Dermis microvascular lymphatic vessel endothelial cell (primary cell): Measurements from ENCODE around the gene SEMA5B. TPM values are rescaled to one million over a fixed set of nuclear protein-coding genes. Genes with fewer than 3 reads are reported as not detected.
A peak's percentile ranks its signal among the peaks of the same experiment; 100 is the strongest.

Source experiments
- DNase-seq, 2 donors: peaks; one replicate each; pipeline versions ENCODE4 v3.0.0 to v3.0.0-alpha.2; 2010; ENCODE audit warnings: low read depth in 2 of 2
- total RNA-seq: library from RNA; depleted of rRNA; stranded (reverse); fragments of >200 nt; gene quantifications from 2 replicates; pipeline ENCODE4 v1.2.1, GENCODE V29; 2014

The SEMA5B gene
- total RNA-seq, 1 donor from 2014 or later, result under 0.01 TPM

- DNase-seq, result no peak
Observed at GRCh38 chr3:123055352-123055751, 27.8 kb upstream of the SEMA5B start.

- DNase-seq, result no peak
Observed at GRCh38 chr3:123054931-123055330, 27.4 kb upstream of the SEMA5B start.

- DNase-seq, result no peak
Observed at GRCh38 chr3:123054109-123054778, 26.7 kb upstream of the SEMA5B start.

- DNase-seq, result no peak
Observed at GRCh38 chr3:123053107-123053506, 25.5 kb upstream of the SEMA5B start.

GRCh38 chr3:123050666-123051065 lies 23.1 kb upstream of the SEMA5B start:
- no peak for DNase-seq

GRCh38 chr3:123048480-123049237 lies 21.1 kb upstream of the SEMA5B start:
- DNase-seq, result peak in 1 of 2 donors; percentile 55

GRCh38 chr3:123047062-123047319 lies 19.4 kb upstream of the SEMA5B start:
- DNase-seq, result no peak

GRCh38 chr3:123046262-123047061 lies 18.9 kb upstream of the SEMA5B start:
- no peak for DNase-seq

- DNase-seq, result peak; percentile 46 to 59
Observed at GRCh38 chr3:123044981-123045763, 17.6 kb upstream of the SEMA5B start.

GRCh38 chr3:123042413-123042812 lies 14.8 kb upstream of the SEMA5B start:
- no peak for DNase-seq

- no peak for DNase-seq
Observed at GRCh38 chr3:123039178-123039577, 11.6 kb upstream of the SEMA5B start.

GRCh38 chr3:123038751-123039150 lies 11.2 kb upstream of the SEMA5B start:
- no peak for DNase-seq

- no peak for DNase-seq
Observed at GRCh38 chr3:123037015-123037375, 9.4 kb upstream of the SEMA5B start.

GRCh38 chr3:123036352-123037014 lies 8.9 kb upstream of the SEMA5B start:
- DNase-seq, result no peak

- DNase-seq, result no peak
Observed at GRCh38 chr3:123034996-123035395, 7.4 kb upstream of the SEMA5B start.

GRCh38 chr3:123034120-123034519 lies 6.6 kb upstream of the SEMA5B start:
- no peak for DNase-seq

GRCh38 chr3:123032057-123032456 lies 4.5 kb upstream of the SEMA5B start:
- DNase-seq, result no peak

- DNase-seq, result peak in 1 of 2 donors; percentile 5
Observed at GRCh38 chr3:123031051-123031450, 3.5 kb upstream of the SEMA5B start.

- DNase-seq, result peak in 1 of 2 donors; percentile 55
Observed at GRCh38 chr3:123028233-123028828, 768 bp upstream of the SEMA5B start.

- peak in 1 of 2 donors; percentile 7 for DNase-seq
Observed at GRCh38 chr3:123026565-123027291, 835 bp downstream of the SEMA5B start.
